GM18858 (cell line): Measurements from ENCODE around the gene RAMACL.
"Not testable (repeated sequence)": the region's sequence is repeated elsewhere in the genome, so short reads cannot be mapped to it uniquely, and the experiment has no call there.

Experiments
- ATAC-seq: cut with Tn5 transposase; IDR thresholded peaks from one replicate; pipeline ENCODE4 v1.9.1; 2021; ENCODE audit not compliant: unreplicated experiment

Gene RAMACL

GRCh38 chr6:166558156-166559005, 28.1 kb downstream of the RAMACL start:
- no peak for ATAC-seq

GRCh38 chr6:166556863-166557322, 29.6 kb downstream of the RAMACL start:
- no peak for ATAC-seq

- ATAC-seq = no peak
Measured at GRCh38 chr6:166556336-166556735, 30.1 kb downstream of the RAMACL start.

GRCh38 chr6:166555086-166555485, 31.4 kb downstream of the RAMACL start:
- no peak for ATAC-seq

- ATAC-seq = no peak
Measured at GRCh38 chr6:166554316-166554715, 32.2 kb downstream of the RAMACL start.

GRCh38 chr6:166553563-166554271, 32.8 kb downstream of the RAMACL start:
- ATAC-seq = no peak

- ATAC-seq = no peak
Measured at GRCh38 chr6:166552600-166552999, 33.9 kb downstream of the RAMACL start.

GRCh38 chr6:166551754-166552495, 34.6 kb downstream of the RAMACL start:
- ATAC-seq = no peak

GRCh38 chr6:166546653-166547052, 39.8 kb downstream of the RAMACL start:
- no peak for ATAC-seq

- ATAC-seq = no peak
Measured at GRCh38 chr6:166545156-166546034, 41.1 kb downstream of the RAMACL start.

- no peak for ATAC-seq
Measured at GRCh38 chr6:166544296-166544605, 42.2 kb downstream of the RAMACL start.

- no peak for ATAC-seq
Measured at GRCh38 chr6:166543603-166544295, 42.7 kb downstream of the RAMACL start.

GRCh38 chr6:166542580-166542912, 43.9 kb downstream of the RAMACL start:
- ATAC-seq = no peak

GRCh38 chr6:166541876-166542579, 44.5 kb downstream of the RAMACL start:
- ATAC-seq = no peak

GRCh38 chr6:166541366-166541765, 45.1 kb downstream of the RAMACL start:
- ATAC-seq = no peak

- ATAC-seq = peak; percentile 88
Measured at GRCh38 chr6:166540631-166541331, 45.7 kb downstream of the RAMACL start.

- no peak for ATAC-seq
Measured at GRCh38 chr6:166539543-166539942, 46.9 kb downstream of the RAMACL start.

- not testable (repeated sequence) for ATAC-seq
Measured at GRCh38 chr6:166539011-166539385, 47.5 kb downstream of the RAMACL start.
